HEK293 (cell line): ENCODE data around the gene CAMSAP3.

Experiments
- CTCF ChIA-PET: fragments of 350-600 bp; formaldehyde crosslinking; extraction: SDS; loops from one replicate; lab custom pipeline; 2021; ENCODE audit warnings: antibody characterized with exemption; lab: Yijun Ruan, JAX
- POLR2A ChIA-PET: fragments of 300-600 bp; formaldehyde crosslinking; extraction: SDS; loops from one replicate; lab custom pipeline; 2020; ENCODE audit warnings: antibody characterized with exemption, inconsistent platforms; lab: Yijun Ruan, JAX
- H3K27ac ChIP-seq: fragments of 200-500 bp; sonication (Bioruptor generic); 2 replicates; pipeline ENCODE4 v1.5.1; 2014; ENCODE audit warnings: low read depth, low read length, control low read depth, inconsistent platforms; ENCODE audit errors: extremely low read depth
- H3K36me3 ChIP-seq, 2 experiments: fragments of 200-500 bp in 1 of 2; sonication (Bioruptor generic) in 1 of 2; 1 replicate in 1 of 2; 2 replicates in 1 of 2; pipeline ENCODE4 v1.5.1; 2014 to 2017; ENCODE audit warnings: inconsistent platforms in 2 of 2, low read length in 2 of 2; ENCODE audit not compliant: control insufficient read depth in 2 of 2, insufficient read depth in 1 of 2
- H3K4me1 ChIP-seq: fragments of 200-500 bp; sonication (Bioruptor generic); 2 replicates; pipeline ENCODE4 v1.5.1; 2014; ENCODE audit warnings: mild to moderate bottlenecking, low read length, inconsistent platforms; ENCODE audit not compliant: control insufficient read depth, insufficient read depth
- H3K4me3 ChIP-seq: 2 replicates; pipeline ENCODE4 v1.5.1; 2011; ENCODE audit warnings: low read depth, mild to moderate bottlenecking, control low read depth, low read length, moderate library complexity
- H3K9me3 ChIP-seq: fragments of 200-500 bp; sonication (Bioruptor generic); 2 replicates; pipeline ENCODE4 v1.5.1; 2014; ENCODE audit warnings: low read depth, low read length, inconsistent platforms; ENCODE audit not compliant: control insufficient read depth, insufficient read depth
- KLF1 ChIP-seq: fragments of 450-650 bp; formaldehyde crosslinking; IDR thresholded peaks from 2 replicates; pipeline ENCODE4 v1.5.1; 2016; ENCODE audit warnings: missing biosample characterization, missing genetic modification characterization
- KLF7 ChIP-seq: fragments of 450-650 bp; formaldehyde crosslinking; IDR thresholded peaks from 2 replicates; pipeline ENCODE4 v1.5.1; 2016; ENCODE audit warnings: missing biosample characterization, missing genetic modification characterization, borderline replicate concordance
- ZBTB10 ChIP-seq: fragments of 450-650 bp; formaldehyde crosslinking; IDR thresholded peaks from 2 replicates; pipeline ENCODE4 v1.5.1; 2016; ENCODE audit warnings: missing biosample characterization, missing genetic modification characterization
- ZFP69B ChIP-seq: fragments of 450-650 bp; formaldehyde crosslinking; IDR thresholded peaks from 2 replicates; pipeline ENCODE4 v1.5.1; 2016; ENCODE audit warnings: missing biosample characterization, missing genetic modification characterization
- ZNF174 ChIP-seq: fragments of 450-650 bp; formaldehyde crosslinking; IDR thresholded peaks from 2 replicates; pipeline ENCODE4 v1.5.0; 2017; ENCODE audit warnings: missing biosample characterization, mild to moderate bottlenecking, missing genetic modification characterization
- ZNF175 ChIP-seq: fragments of 450-650 bp; formaldehyde crosslinking; IDR thresholded peaks from 2 replicates; pipeline ENCODE4 v1.5.1; 2016; ENCODE audit warnings: missing biosample characterization, missing genetic modification characterization
- ZNF335 ChIP-seq: fragments of 450-650 bp; formaldehyde crosslinking; conservative IDR thresholded peaks from 2 replicates; pipeline ENCODE4 v1.5.1; 2016; ENCODE audit warnings: missing biosample characterization, missing genetic modification characterization
- ZNF341 ChIP-seq: fragments of 450-650 bp; formaldehyde crosslinking; IDR thresholded peaks from 2 replicates; pipeline ENCODE4; 2016; ENCODE audit warnings: low read depth, missing biosample characterization, missing genetic modification characterization
- ZNF426 ChIP-seq: fragments of 450-650 bp; formaldehyde crosslinking; IDR thresholded peaks from 2 replicates; pipeline ENCODE4 v1.5.1; 2017; ENCODE audit warnings: missing biosample characterization, missing genetic modification characterization, mild to moderate bottlenecking, inconsistent platforms, moderate library complexity
- ZNF488 ChIP-seq: fragments of 450-650 bp; formaldehyde crosslinking; IDR thresholded peaks from 2 replicates; pipeline ENCODE4 v1.5.1; 2016; ENCODE audit warnings: missing biosample characterization, missing genetic modification characterization
- ZNF529 ChIP-seq: fragments of 450-650 bp; formaldehyde crosslinking; IDR thresholded peaks from 2 replicates; pipeline ENCODE4 v1.5.1; 2017; ENCODE audit warnings: missing genetic modification characterization, missing biosample characterization; ENCODE audit not compliant: insufficient replicate concordance
- ZNF571 ChIP-seq: fragments of 450-650 bp; formaldehyde crosslinking; IDR thresholded peaks from 2 replicates; pipeline ENCODE4 v1.5.0; 2017; ENCODE audit warnings: missing biosample characterization, missing genetic modification characterization
- ZNF610 ChIP-seq: fragments of 450-650 bp; formaldehyde crosslinking; IDR thresholded peaks from 2 replicates; pipeline ENCODE4 v1.5.1; 2016; ENCODE audit warnings: missing biosample characterization, missing genetic modification characterization, borderline replicate concordance
- ZNF621 ChIP-seq: fragments of 450-650 bp; formaldehyde crosslinking; IDR thresholded peaks from 2 replicates; pipeline ENCODE4 v1.5.1; 2017; ENCODE audit warnings: missing biosample characterization, missing genetic modification characterization
- ZNF623 ChIP-seq: fragments of 450-650 bp; formaldehyde crosslinking; IDR thresholded peaks from 2 replicates; pipeline ENCODE4 v1.5.1; 2016; ENCODE audit warnings: missing biosample characterization, missing genetic modification characterization
- ZNF654 ChIP-seq: fragments of 450-650 bp; formaldehyde crosslinking; IDR thresholded peaks from 2 replicates; pipeline ENCODE4 v1.5.1; 2016; ENCODE audit warnings: low read depth, missing biosample characterization, missing genetic modification characterization
- ZNF670 ChIP-seq: fragments of 450-650 bp; formaldehyde crosslinking; IDR thresholded peaks from 2 replicates; pipeline ENCODE4 v1.5.1; 2016; ENCODE audit warnings: missing biosample characterization, missing genetic modification characterization, low read depth
- ZNF791 ChIP-seq: fragments of 450-650 bp; formaldehyde crosslinking; IDR thresholded peaks from 2 replicates; pipeline ENCODE4 v1.5.1; 2016; ENCODE audit warnings: missing biosample characterization, missing genetic modification characterization
- ZNF837 ChIP-seq: fragments of 450-650 bp; formaldehyde crosslinking; IDR thresholded peaks from 2 replicates; pipeline ENCODE4 v1.5.1; 2016; ENCODE audit warnings: missing biosample characterization, missing genetic modification characterization
- TF ChIP-seq, protein P1 (sequence below): fragments of 450-650 bp; formaldehyde crosslinking; IDR thresholded peaks from 2 replicates; pipeline ENCODE4; 2016; ENCODE audit warnings: missing biosample characterization, missing genetic modification characterization
- TF ChIP-seq, protein P2 (sequence below): fragments of 450-650 bp; formaldehyde crosslinking; IDR thresholded peaks from 2 replicates; pipeline ENCODE4 v1.5.1; 2016; ENCODE audit warnings: missing biosample characterization, missing genetic modification characterization
- TF ChIP-seq, protein P3 (sequence below): fragments of 450-650 bp; formaldehyde crosslinking; IDR thresholded peaks from 2 replicates; pipeline ENCODE4 v1.5.1; 2016; ENCODE audit warnings: missing biosample characterization, missing genetic modification characterization
- TF ChIP-seq, protein P4 (sequence below): fragments of 450-650 bp; formaldehyde crosslinking; IDR thresholded peaks from 2 replicates; pipeline ENCODE4 v1.5.1; 2016; ENCODE audit warnings: missing biosample characterization, missing genetic modification characterization, low read depth

The CAMSAP3 gene

GRCh38 chr19:7564866-7565265, 30.8 kb upstream of the CAMSAP3 start:
- no peaks in the 10 kb centered on the region for H3K4me1 ChIP-seq
- POLR2A ChIA-PET = no interaction called here
- TF ChIP-seq ZBTB10 (tag by site-specific recombination) = no peak
- no peak for TF ChIP-seq ZNF670 (tag by site-specific recombination)
- TF ChIP-seq ZNF654 = no peak
- TF ChIP-seq KLF1 (tag by site-specific recombination) = no peak
- no peak for TF ChIP-seq ZNF335 (tag by site-specific recombination)
- no peak for TF ChIP-seq ZNF174 (tag by site-specific recombination)
- no peak for TF ChIP-seq ZNF791 (tag by site-specific recombination)
- TF ChIP-seq, protein P1, sequence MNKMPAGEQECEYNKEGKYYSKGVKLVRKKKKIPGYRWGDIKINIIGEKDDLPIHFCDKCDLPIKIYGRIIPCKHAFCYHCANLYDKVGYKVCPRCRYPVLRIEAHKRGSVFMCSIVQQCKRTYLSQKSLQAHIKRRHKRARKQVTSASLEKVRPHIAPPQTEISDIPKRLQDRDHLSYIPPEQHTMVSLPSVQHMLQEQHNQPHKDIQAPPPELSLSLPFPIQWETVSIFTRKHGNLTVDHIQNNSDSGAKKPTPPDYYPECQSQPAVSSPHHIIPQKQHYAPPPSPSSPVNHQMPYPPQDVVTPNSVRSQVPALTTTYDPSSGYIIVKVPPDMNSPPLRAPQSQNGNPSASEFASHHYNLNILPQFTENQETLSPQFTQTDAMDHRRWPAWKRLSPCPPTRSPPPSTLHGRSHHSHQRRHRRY (tag by site-specific recombination) = no peak
- no peak for TF ChIP-seq ZNF571 (tag by site-specific recombination)
- no peak for TF ChIP-seq ZNF529 (tag by site-specific recombination)
- no peak for TF ChIP-seq ZNF623 (tag by site-specific recombination)
- TF ChIP-seq ZNF610 (tag by site-specific recombination) = no peak
- TF ChIP-seq ZNF175 (tag by site-specific recombination) = no peak
- TF ChIP-seq, protein P2, sequence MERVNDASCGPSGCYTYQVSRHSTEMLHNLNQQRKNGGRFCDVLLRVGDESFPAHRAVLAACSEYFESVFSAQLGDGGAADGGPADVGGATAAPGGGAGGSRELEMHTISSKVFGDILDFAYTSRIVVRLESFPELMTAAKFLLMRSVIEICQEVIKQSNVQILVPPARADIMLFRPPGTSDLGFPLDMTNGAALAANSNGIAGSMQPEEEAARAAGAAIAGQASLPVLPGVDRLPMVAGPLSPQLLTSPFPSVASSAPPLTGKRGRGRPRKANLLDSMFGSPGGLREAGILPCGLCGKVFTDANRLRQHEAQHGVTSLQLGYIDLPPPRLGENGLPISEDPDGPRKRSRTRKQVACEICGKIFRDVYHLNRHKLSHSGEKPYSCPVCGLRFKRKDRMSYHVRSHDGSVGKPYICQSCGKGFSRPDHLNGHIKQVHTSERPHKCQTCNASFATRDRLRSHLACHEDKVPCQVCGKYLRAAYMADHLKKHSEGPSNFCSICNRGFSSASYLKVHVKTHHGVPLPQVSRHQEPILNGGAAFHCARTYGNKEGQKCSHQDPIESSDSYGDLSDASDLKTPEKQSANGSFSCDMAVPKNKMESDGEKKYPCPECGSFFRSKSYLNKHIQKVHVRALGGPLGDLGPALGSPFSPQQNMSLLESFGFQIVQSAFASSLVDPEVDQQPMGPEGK (tag by site-specific recombination) = no peak
- TF ChIP-seq, all 188 proteins: peak for 0
- H3K36me3 ChIP-seq = no peaks in the 10 kb centered on the region; a peak in 1 of 3 replicates
- CTCF ChIA-PET = interaction anchor here (0.7 to 4.0 kb wide), 5 partner anchors 17 to 235 kb away, joined by 3 to 80 read pairs (median 5); partner anchors contain the start of gene TRAPPC5
- H3K27ac ChIP-seq = no peak overlapping the region
- H3K9me3 ChIP-seq = no peaks in the 10 kb centered on the region
- no peak overlapping the region for H3K4me3 ChIP-seq

GRCh38 chr19:7565332-7565731, 30.3 kb upstream of the CAMSAP3 start:
- no peak overlapping the region for H3K27ac ChIP-seq
- no peaks in the 10 kb centered on the region for H3K4me1 ChIP-seq
- CTCF ChIA-PET = interaction anchor here (0.7 to 4.0 kb wide), 4 partner anchors 16 to 234 kb away, joined by 3 to 80 read pairs (median 8); partner anchors contain the start of gene TRAPPC5
- no peak for TF ChIP-seq ZNF837 (tag by site-specific recombination)
- no peak for TF ChIP-seq ZNF341 (tag by site-specific recombination)
- TF ChIP-seq, protein P3, sequence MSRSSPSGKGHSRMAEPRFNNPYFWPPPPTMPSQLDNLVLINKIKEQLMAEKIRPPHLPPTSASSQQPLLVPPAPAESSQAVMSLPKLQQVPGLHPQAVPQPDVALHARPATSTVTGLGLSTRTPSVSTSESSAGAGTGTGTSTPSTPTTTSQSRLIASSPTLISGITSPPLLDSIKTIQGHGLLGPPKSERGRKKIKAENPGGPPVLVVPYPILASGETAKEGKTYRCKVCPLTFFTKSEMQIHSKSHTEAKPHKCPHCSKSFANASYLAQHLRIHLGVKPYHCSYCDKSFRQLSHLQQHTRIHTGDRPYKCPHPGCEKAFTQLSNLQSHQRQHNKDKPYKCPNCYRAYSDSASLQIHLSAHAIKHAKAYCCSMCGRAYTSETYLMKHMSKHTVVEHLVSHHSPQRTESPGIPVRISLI = no peak
- TF ChIP-seq, protein P4, sequence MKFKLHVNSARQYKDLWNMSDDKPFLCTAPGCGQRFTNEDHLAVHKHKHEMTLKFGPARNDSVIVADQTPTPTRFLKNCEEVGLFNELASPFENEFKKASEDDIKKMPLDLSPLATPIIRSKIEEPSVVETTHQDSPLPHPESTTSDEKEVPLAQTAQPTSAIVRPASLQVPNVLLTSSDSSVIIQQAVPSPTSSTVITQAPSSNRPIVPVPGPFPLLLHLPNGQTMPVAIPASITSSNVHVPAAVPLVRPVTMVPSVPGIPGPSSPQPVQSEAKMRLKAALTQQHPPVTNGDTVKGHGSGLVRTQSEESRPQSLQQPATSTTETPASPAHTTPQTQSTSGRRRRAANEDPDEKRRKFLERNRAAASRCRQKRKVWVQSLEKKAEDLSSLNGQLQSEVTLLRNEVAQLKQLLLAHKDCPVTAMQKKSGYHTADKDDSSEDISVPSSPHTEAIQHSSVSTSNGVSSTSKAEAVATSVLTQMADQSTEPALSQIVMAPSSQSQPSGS = no peak
- no peak for TF ChIP-seq ZNF654
- TF ChIP-seq ZNF488 (tag by site-specific recombination) = no peak
- no peak for TF ChIP-seq ZFP69B
- TF ChIP-seq ZNF621 (tag by site-specific recombination) = no peak
- TF ChIP-seq KLF7 (tag by site-specific recombination) = no peak
- TF ChIP-seq ZNF426 (tag by site-specific recombination) = no peak
- POLR2A ChIA-PET = no interaction called here
- no peak overlapping the region for H3K4me3 ChIP-seq
- H3K36me3 ChIP-seq = no peaks in the 10 kb centered on the region; a peak in 1 of 3 replicates
- H3K9me3 ChIP-seq = no peaks in the 10 kb centered on the region
